GM19467 (cell line): Measurements from ENCODE around the gene FNDC8.
"Not testable (repeated sequence)": the region's sequence is repeated elsewhere in the genome, so short reads cannot be mapped to it uniquely, and the experiment has no call there.

Experiments used
- ATAC-seq: cut with Tn5 transposase; IDR thresholded peaks from one replicate; pipeline ENCODE4 v1.9.1; 2021; ENCODE audit warnings: mild to moderate bottlenecking, moderate library complexity; ENCODE audit not compliant: unreplicated experiment

FNDC8 gene

DNA sequence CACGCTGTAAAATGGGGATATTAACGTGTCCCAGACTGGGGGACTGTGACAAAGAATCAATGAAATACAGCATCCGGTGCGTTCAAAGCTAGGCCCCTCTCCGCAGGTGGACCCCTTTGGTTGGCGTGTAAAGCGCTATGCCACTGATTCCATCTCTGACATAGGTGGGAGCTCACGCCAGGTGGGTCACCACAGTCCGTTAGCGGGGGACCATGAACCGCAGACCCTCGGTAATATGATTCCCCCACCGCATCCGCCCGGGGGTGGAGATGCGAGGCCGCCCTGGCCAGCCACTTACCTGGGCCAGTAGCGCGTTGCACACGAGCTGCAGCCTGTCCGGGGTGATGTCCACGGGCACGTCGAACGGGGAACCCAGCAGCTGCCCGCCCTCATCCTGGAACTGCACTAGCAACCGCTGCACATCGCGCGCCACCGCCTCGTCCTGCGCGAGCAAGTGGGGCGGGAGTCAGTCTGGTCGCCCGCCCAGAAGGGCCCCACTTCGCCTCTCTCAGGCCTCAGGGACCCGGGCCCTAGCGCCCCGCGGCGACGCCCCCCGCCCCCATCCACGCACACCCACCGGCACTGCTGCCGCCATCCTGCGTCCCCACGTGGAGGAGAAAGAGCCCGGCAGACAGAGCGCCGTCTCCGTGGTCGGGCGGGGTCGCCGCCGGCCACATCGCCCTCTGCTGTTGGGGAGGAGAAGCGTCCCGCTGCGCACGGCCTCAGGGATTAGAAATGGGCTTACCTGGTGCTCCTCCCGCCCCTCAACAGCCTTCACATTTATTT, 20.5 kb downstream of the FNDC8 start, which contains the start of gene NLE1:
TSS of gene NLE1 (minus strand) at position 623 of the 786 bp plus-strand sequence. CDS start at position 595, 28 bp downstream.
- ATAC-seq, result peak; percentile 72

DNA sequence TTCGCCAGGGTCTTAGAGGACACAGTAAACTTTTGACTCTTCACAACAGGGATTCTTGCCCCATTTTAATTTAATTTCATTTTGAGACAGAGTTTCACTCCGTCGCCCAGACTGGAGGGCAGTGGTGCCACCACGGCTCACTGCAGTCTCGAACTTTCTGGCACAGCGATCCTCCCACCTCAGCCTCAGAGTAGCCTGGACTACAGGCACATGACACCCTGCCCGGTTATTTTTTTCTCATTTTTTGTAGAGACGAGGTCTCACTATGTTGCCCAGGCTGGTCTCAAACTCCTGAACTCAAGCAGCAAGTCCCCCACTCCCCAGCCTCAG, 21.0 kb downstream of the FNDC8 start:
- ATAC-seq, result no peak

DNA sequence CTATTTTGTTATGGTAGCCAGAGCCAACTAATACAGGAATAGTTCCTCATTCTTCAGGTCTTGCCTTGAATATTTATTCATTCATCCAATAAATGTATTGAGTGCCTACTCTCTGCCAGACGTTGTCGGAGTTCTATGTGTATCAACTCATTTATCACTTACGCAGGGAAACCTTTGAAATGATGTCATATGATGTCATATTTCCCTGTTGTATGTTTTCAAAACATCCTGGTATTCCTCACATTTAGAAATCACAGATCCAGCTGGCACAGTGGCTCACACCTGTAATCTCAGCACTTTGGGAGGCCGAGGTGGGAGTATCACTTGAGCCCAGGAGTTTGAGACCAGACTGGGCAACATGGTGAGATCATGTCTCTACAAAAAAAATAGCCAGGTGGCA, 23.4 kb downstream of the FNDC8 start:
- ATAC-seq, result no peak

DNA sequence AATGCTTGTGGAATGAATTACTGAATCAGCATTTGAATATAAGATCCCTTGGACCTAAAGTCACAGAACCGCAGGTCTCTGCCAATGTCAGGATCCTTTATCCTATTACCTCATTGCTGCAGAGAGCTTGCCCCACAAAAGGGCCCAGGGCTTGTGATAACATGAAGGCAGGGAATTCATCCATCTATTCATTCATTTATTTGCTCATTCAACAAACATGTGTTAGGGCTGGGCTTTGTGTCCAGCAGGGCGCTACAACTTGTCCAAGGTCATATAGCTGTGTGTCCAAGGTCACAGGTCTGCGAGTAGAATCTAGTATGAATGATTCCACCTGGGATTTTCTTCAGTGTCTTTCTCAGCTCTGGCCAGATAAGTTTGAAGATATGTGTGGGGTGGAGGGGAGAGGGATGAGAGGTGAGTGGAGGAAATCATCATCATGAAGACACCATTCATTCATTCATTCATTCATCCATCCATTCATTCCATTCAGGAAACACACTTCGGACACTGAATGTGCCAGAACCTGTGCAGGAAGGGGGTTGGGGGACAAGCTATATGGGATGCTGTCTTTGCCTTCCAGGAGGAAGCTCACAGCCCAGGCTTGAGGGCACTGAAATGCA, 24.9 kb downstream of the FNDC8 start:
- ATAC-seq, result no peak

DNA sequence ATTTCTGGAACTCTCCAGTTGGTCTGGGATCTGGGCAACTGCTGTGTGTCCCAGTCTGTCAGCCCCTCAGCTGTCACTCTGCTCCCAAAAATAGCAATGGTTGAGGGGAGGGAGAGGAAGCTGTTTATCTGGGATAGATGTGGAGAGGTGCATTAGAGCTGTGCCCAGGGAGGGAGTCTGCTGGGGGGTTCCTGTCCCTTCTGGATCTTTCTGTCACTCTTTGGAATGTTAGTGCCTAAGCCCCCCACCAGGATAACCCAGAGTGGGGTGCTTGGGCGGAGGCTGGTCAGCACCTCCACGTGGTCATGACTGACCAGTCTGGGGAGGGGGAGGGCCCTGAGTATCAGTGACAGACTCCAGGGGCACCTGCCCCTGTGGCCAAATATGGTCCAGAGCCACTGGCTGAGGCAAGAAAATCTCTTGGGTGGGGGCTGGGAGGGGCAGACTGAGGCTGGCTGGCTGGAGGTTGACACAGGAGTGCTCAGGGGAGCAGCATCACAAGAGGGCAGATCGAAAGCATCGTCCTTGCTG, 26.0 kb downstream of the FNDC8 start, which contains the start of gene UNC45B:
TSS of gene UNC45B (plus strand) at position 443 of the 531 bp plus-strand sequence. CDS start 447 bp downstream, outside the sequence.
- no peak for ATAC-seq

DNA sequence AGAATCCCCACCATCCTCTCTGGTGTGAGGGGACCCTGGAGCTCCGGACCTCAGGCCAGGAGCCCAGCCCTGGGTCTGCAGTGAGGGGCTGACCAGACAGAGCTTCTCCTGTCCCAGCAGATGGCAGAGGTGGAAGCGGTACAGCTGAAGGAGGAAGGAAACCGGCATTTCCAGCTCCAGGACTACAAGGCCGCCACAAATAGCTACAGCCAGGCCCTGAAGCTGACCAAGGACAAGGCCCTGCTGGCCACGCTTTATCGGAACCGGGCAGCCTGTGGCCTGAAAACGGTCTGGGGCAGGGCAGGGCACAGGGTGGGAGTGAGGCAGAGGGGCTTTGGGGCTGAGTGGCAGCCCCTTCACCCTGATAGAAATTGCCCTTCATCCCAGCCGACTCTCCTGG, 26.7 kb downstream of the FNDC8 start:
- ATAC-seq, result no peak

DNA sequence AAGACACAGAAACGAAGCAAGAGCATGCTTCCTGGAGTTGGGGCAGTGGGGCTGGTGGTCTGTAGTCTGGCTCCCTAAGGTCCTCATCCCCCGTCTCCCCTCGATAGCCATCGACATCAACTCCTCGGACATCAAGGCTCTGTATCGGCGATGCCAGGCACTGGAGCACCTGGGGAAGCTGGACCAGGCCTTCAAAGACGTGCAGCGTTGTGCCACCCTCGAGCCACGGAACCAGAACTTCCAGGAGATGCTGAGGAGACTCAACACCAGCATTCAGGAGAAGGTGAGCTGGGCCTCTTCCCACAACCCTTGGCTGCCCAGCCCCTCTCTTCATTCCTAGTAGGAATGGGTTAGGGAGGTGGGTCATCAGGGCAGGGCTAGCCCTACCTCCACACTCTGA, 28.5 kb downstream of the FNDC8 start:
- no peak for ATAC-seq

DNA sequence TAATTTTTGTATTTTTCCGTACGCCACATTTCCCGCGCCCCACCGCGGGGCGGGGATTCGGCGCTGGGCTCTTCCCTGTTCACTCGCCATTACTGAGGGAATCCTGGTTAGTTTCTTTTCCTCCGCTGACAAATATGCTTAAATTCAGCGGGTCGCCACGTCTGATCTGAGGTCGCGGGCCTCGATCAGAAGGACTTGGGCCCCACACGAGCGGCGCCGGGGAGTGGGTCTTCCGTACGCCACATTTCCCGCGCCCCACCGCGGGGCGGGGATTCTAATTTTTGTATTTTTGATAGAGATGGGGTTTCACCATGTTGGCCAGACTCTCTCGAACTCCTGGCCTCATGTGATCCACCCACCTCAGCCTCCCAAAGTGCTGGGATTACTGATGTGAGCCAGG, 29.7 kb downstream of the FNDC8 start:
- not testable (repeated sequence) for ATAC-seq

DNA sequence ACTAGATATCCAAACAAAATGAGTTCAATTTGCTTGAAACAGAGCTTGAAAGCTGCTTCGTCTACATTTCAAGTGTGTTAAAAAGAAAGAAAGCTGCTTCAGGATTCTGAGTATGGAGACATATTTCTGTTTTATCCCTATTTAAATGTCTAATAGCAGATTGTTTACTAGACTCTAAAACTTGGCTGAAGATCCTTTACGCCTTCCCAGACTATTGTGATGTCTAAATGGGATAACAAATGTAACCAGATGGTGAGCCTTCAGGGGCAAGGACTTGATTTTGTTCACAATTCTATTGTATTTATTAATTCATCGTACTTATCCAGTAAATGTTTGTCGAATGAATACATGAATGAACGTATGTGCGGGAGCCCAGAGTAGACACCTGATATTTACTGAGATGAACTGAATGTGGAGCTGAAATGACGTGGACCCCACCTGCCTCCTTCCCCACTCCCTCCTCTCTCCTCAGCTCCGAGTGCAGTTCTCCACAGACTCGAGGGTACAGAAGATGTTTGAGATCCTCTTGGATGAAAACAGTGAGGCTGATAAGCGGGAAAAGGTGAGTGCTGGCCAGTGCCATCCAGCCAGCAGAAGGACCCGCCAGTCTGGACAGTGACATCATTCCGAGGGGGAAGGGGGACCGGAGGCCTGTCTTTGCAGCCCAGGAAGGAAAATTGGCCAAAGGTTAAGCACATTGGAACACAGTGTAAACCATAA, 31.2 kb downstream of the FNDC8 start:
- no peak for ATAC-seq

DNA sequence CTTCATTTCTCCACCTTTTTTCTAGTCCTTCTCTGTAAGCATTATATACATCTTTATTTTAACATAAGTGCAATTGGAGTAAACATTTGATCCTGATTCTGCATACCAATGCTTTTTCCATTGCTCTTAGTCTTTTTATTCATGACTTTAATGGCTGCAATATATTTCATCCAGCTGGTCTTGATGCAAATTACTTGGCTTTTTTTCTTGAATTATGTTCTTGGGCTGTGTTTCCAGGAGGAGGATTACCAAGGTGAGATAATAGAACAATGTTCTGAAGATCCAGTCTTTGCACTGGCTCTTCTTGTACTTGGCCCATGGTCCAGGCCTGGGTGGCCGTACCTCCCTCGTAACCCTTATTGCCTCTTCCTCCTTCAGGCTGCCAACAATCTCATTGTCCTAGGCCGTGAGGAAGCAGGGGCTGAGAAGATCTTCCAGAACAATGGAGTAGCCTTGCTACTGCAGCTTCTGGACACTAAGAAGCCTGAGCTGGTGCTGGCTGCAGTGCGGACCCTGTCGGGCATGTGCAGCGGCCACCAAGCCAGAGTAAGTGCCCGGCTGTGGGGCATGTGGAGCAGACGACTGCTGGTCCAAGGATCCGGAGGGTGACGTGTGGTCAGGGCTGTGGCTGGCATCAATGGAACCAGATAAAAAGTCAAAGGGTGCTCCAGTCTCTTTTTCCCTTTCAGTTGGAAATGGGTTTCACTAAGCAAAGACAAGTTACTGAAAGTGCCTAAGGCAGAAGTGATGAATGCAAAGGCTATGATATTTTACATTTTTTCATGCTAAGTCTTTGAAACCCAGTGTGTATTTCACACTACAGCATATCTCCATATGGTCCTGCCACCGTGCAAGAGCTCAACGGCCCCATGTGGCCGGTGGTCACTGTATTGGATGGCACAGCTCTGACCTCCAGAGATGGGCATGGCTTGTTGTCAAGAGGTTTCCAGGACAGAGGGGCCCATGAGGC, 33.1 kb downstream of the FNDC8 start:
- no peak for ATAC-seq

DNA sequence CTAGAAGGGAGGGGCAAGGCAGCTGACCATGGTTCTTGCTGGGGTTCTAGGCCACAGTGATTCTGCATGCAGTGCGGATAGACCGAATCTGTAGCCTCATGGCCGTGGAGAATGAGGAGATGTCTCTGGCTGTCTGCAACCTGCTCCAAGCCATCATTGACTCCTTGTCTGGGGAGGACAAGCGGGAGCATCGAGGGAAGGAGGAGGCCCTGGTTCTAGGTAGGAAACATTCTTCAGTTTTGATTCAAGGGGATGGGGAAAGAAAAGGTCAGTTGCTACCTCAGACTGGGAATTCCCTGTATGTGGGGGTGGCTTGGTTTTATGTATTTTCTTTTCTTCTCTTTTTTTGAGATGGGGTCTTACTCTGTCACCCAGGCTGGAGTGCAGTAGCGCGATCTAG, 33.8 kb downstream of the FNDC8 start:
- no peak for ATAC-seq

DNA sequence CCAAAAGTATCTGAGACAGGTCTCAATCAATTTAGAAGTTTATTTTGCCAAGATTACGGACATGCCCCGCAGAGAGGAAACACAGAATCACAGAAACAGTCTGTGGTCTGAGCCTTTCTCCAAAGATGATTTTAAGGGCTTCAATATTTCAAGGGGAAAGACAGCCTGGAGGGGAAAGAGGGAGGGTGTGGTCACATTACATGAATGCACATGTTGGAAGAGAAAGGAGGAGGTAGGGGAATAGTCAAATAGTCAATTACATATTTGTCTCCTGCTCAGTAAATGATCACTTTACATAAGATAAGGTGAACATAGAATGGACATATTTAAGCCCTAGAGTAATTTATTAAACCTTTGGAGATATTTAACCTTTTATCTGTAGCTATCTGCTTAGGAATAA, 38.5 kb downstream of the FNDC8 start:
- no peak for ATAC-seq

DNA sequence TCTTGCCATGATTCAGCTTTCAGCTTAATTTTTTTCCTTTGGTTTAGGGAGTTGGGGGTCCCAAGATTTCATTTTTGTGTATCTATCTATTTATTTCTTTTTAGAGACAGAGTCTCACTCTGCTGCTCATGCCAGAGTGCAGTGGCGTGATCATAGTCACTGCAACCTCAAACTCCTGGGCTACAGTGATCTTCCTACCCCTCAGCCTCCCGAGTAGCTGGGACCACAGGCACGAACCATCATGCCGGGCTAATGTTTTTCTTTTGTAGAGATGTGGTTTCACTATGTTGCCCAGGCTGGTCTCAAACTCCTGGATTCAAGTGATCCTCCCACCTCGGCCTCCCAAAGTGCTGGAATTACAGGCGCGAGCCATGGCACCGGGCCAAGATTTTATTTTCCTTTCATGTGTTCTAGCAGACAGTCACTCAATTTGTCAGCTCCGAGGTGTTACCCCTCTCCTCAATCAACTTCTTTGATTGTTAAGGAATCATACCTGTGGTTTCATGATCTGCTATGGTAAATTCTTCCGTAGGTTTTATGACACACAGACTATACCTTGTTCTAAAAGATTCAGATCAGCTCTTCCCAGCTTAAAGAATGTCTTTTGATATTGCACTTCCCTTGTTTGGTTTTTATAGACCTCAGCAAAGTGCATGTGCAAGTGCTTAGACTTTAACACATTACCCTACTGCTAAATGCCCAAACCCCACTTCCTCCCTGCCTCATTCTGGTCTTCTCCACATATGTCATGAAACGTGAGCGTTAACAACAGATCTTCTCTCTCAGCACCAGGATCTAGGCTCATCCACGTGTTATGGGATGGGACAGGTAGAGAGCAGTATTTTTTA, 39.2 kb downstream of the FNDC8 start:
- ATAC-seq, result no peak

DNA sequence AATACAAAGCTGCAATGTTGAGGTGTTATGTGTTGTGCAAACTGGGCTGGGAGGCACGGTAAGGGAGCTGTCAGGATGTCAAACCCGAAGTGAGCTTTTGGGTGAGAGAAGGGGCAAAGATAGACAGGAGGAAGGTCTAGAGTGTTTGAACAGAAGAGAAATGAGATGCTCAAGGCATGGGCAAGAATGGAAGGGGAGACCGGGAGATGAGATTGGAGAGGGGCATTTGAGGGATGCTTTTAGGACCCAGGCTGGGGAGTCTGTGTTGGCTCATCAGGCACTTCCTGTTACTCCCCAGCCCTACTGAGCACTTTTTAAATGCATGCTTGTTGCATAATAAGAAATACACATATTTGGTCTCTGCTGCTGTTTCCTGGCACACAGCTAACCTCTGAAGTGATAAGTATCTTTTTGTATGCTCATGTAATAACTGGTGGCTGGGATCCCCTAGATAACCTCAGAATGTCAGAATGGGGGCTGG, 39.9 kb downstream of the FNDC8 start:
- ATAC-seq, result no peak

DNA sequence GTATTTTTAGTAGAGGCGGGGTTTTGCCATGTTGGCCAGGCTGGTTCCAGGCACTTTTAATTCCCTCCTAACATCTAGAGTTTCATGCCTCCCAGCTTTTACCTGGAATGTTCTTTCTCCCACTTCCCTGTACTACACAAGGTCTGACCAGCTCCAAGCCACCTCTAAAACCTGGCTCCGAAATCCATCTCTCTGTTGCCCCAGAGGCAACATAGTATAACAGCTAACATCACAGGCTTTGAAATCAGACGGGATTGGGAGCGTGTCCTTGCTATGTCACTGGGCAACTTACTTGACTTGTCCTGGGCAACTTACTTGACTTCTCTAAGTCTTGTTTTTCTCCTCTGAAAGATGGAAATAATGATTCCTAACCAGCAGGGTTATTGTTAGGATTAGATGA, 41.3 kb downstream of the FNDC8 start:
- no peak for ATAC-seq

DNA sequence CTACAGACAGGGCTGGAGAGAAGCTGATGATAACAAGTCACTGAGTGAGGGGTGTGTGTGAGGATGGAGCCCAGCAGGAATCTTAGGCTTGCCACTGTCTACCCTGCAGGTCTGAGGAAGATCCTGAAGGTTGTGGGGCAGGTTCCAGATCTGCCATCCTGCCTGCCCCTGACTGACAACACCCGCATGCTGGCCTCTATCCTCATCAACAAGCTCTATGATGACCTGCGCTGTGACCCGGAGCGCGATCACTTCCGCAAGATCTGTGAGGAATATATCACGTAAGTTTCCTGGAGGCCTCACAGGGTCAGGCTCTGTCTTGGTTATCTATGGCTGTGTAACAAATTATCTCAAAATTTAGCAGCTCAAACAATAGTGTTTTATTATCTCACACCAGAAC, 42.5 kb downstream of the FNDC8 start:
- ATAC-seq, result no peak

DNA sequence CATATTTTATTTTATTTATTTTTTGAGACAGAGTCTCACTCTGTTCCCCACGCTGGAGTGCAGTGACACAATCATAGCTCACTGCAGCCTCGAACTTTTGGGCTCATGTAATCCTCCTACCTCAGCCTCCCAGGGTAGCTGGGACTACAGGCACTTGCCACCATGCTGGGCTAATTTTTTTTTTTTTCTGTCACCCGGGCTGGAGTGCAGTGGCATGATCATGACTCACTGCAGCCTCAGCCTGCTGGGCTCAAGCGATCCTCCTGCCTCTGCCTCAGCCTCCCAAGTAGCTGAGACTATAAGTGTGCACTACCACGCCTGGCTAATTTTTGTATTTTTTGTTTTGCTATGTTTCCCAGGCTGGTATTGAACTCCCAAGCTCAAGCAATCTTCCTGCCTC, 43.3 kb downstream of the FNDC8 start:
- ATAC-seq, result no peak

DNA sequence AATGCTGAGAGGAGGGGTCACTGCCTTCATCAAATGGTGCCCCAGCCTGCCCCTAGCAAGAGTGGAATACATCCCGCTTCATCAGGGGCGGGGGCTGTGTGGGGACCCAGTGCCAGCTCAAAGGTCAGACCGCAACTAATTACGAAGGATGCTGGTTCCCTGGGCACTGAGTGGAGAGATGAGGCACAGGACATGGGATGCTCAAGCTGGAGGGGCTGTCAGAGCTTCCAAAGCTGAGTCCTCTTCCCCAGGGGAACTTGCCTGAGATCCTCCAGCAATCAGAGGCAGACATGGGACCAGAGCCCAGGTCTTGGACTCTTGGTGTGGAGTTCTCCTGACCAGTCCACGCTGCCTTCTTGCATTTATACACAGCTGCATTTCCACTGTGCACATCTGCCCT, 45.1 kb downstream of the FNDC8 start:
- no peak for ATAC-seq

DNA sequence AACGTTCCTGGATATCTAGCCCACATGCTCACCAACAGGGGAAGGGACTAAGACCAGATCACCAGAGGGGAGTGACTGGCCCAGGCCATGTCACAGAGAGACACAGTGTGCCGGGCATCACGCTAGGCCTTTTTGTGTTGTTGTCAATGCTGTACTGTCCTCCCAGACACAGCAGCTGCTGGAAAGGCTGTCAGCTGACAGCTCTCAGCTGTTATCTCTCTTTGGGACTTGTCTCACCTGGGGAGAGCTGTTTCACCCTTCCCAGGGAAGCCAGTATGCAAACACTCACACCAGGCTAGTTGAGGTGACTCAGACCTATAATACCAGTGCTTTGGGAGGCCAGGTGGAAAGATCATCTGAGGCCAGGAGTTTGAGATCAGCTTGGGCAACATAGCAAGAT, 45.6 kb downstream of the FNDC8 start:
- no peak for ATAC-seq
